Caco-2 (cell line): ENCODE results near the gene MRPL47. TPM values are rescaled to one million over a fixed set of nuclear protein-coding genes. Genes with fewer than 3 reads are reported as not detected.

Experiments used
- BruUV-seq: library from RNA; stranded (reverse); fragments of 400-500 nt; replicated peaks from 2 replicates; lab custom pipeline; 2021; lab: Mats Ljungman, UMichigan
- CTCF ChIA-PET: fragments of 300-600 bp; sonication (Branson Sonifier 250); formaldehyde crosslinking; loops from one replicate; lab custom pipeline; 2022; ENCODE audit warnings: antibody characterized with exemption; lab: Charles Lee
- POLR2A ChIA-PET: fragments of 300-600 bp; sonication (Branson Sonifier 250); formaldehyde crosslinking; loops from one replicate; lab custom pipeline; 2022; ENCODE audit warnings: antibody characterized with exemption; lab: Charles Lee
- DNase-seq, 2 experiments: peaks; one replicate each; pipeline versions ENCODE4 v3.0.0 to v3.0.0-alpha.2; 2020 to 2022
- H3K27me3 ChIP-seq: replicated peaks from 2 replicates; pipeline ENCODE4 v1.6.0; 2011; ENCODE audit warnings: low read length; ENCODE audit not compliant: control insufficient read depth, insufficient read depth
- H3K36me3 ChIP-seq: 2 replicates; pipeline ENCODE4 v1.5.1; 2011; ENCODE audit warnings: low read length; ENCODE audit not compliant: control insufficient read depth, insufficient read depth
- H3K4me1 ChIP-seq: fragments of 250-450 bp; sonication (Bioruptor Pico); 2 replicates; pipeline ENCODE4 v1.5.1; 2020; ENCODE audit warnings: mild to moderate bottlenecking
- H3K4me3 ChIP-seq: 2 replicates; pipeline ENCODE4 v1.5.1; 2011; ENCODE audit warnings: low read depth, mild to moderate bottlenecking, control low read depth, low read length
- H3K9me3 ChIP-seq: fragments of 250-450 bp; sonication (Bioruptor Pico); 2 replicates; pipeline ENCODE4 v1.5.1; 2020; ENCODE audit warnings: mild to moderate bottlenecking, moderate library complexity
- H3K27ac Mint-ChIP-seq: one replicate; pipeline ENCODE4 v1.8.0; 2022; ENCODE audit warnings: mixed read lengths; ENCODE audit not compliant: unreplicated experiment
- H3K27me3 Mint-ChIP-seq: one replicate; pipeline ENCODE4 v1.8.0; 2022; ENCODE audit warnings: mixed read lengths; ENCODE audit not compliant: insufficient read depth, unreplicated experiment
- H3K36me3 Mint-ChIP-seq: one replicate; pipeline ENCODE4 v1.8.0; 2022; ENCODE audit warnings: mild to moderate bottlenecking, mixed read lengths; ENCODE audit not compliant: insufficient read depth, unreplicated experiment
- H3K4me1 Mint-ChIP-seq: one replicate; pipeline ENCODE4 v1.8.0; 2022; ENCODE audit warnings: low read depth, mixed read lengths; ENCODE audit not compliant: unreplicated experiment
- H3K4me3 Mint-ChIP-seq: one replicate; pipeline ENCODE4 v1.8.0; 2022; ENCODE audit warnings: mild to moderate bottlenecking, moderate library complexity, mixed read lengths; ENCODE audit not compliant: unreplicated experiment
- H3K9me3 Mint-ChIP-seq: one replicate; pipeline ENCODE4 v1.8.0; 2022; ENCODE audit warnings: mixed read lengths; ENCODE audit not compliant: unreplicated experiment
- CTCF ChIP-seq, 2 experiments: fragments of 200-600 bp in 1 of 2; IDR thresholded peaks; 1 replicate in 1 of 2; 2 replicates in 1 of 2; pipeline versions ENCODE4 v1.5.1 to v1.8.0; 2011 to 2022; ENCODE audit warnings: antibody characterized with exemption in 1 of 2, control low read depth in 1 of 2, inconsistent platforms in 1 of 2, low read depth in 1 of 2, low read length in 1 of 2, mild to moderate bottlenecking in 1 of 2, moderate library complexity in 1 of 2; ENCODE audit not compliant: insufficient read depth in 1 of 2, severe bottlenecking in 1 of 2, unreplicated experiment in 1 of 2
- intact Hi-C: fragments of 100-400 bp; cut with micrococcal nuclease; formaldehyde crosslinking; loops from one replicate; pipeline ENCODE4 v1.10.0; 2022; ENCODE audit not compliant: unreplicated experiment
- total RNA-seq: library from RNA; stranded (reverse); gene quantifications from 2 replicates; pipeline ENCODE4 v1.2.3, GENCODE V29; 2022

The MRPL47 gene
- total RNA-seq, 1 experiment from 2014 or later = 71.3 TPM

DNA sequence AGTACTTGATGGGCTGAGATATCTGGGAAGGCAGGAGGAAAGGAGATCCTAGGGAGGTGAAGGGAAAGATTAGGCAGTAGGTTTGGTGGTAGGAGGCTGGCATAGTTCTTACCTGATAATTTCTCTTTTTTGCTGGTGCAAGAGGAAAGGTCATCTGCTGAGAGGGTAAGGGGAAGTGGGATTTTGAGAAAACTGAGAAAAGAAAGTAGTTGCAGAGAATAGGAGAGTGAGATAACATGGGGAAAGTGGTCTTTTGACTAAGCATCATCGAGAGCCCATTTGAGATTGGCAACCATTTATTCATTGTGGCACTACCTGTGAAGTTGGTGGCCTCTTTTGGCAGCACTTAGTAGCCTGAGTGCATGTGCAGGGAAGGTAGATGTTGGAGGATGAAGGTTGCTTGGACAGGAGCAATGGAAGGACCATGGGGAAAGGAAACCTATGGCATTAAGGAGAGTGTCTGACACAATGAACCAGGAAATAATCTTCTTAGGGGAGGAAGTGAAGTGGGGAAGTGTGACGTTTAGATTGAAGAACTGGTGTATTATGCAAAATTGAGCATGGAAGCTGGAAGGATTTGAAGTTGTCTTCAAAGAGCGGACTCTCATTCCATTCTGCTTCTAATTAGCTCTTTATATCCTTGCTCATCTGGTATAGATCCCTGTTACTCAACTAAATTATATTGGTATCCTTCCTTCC lies 26.5 kb upstream of the MRPL47 start:
- no peak for DNase-seq
- POLR2A ChIA-PET = no interaction called here
- Mint-ChIP-seq H3K4me3 (no peak overlapping the region), H3K27me3 (no peaks in the 10 kb centered on the region), H3K27ac (no peak overlapping the region), H3K9me3 (no peaks in the 10 kb centered on the region), H3K36me3 (peaks cover 2% of the 10 kb centered on the region), H3K4me1 (no peaks in the 10 kb centered on the region)
- Histone ChIP-seq H3K9me3 (no peaks in the 10 kb centered on the region), H3K4me3 (no peak overlapping the region), H3K36me3 (no peaks in the 10 kb centered on the region), H3K27me3 (no peaks in the 10 kb centered on the region), H3K4me1 (no peaks in the 10 kb centered on the region)
- no TSS peak for BruUV-seq
- CTCF ChIA-PET = no interaction called here
- no peak for TF ChIP-seq CTCF (IDR thresholded peaks at IDR 0.05; ENCODE audit: insufficient read depth in 1 of 2, low read depth in 1 of 2, low read length in 1 of 2, severe bottlenecking in 1 of 2, unreplicated experiment in 1 of 2)
- intact Hi-C loops = no loop called here

DNA sequence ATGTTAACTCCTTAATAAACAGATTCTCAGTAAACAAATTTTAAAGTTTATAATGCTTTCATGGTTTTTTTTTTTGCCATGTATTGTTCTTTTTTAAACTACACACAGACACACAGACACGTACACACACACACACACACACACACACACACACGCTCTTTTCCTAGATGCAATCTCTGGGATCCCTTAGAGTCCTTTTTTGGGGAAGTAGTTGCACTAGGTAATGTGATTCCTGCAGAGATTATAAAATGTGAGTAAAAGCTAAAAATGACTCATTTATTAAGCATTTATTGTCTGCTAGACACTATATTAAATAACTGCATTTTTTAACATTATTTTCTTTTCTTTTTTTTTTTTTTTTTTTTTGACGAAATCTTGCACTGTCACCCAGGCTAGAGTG lies 20.0 kb upstream of the MRPL47 start:
- no peak overlapping the region for H3K4me3 Mint-ChIP-seq
- Histone ChIP-seq H3K9me3 (no peaks in the 10 kb centered on the region), H3K4me3 (no peak overlapping the region), H3K27me3 (no peaks in the 10 kb centered on the region), H3K36me3 (no peaks in the 10 kb centered on the region), H3K4me1 (no peaks in the 10 kb centered on the region)
- no TSS peak for BruUV-seq
- H3K36me3 Mint-ChIP-seq = peaks cover 55% of the 10 kb centered on the region
- no peaks in the 10 kb centered on the region for H3K4me1 Mint-ChIP-seq
- intact Hi-C loops = no loop called here
- H3K27me3 Mint-ChIP-seq = no peaks in the 10 kb centered on the region
- H3K9me3 Mint-ChIP-seq = no peaks in the 10 kb centered on the region
- no peak for TF ChIP-seq CTCF (IDR thresholded peaks at IDR 0.05; ENCODE audit: insufficient read depth in 1 of 2, low read depth in 1 of 2, low read length in 1 of 2, severe bottlenecking in 1 of 2, unreplicated experiment in 1 of 2)
- DNase-seq = no peak
- CTCF ChIA-PET = no interaction called here
- POLR2A ChIA-PET = no interaction called here
- no peak overlapping the region for H3K27ac Mint-ChIP-seq

GRCh38 chr3:179622023-179622422 lies 17.6 kb upstream of the MRPL47 start:
- no peaks in the 10 kb centered on the region for H3K27me3 Mint-ChIP-seq
- intact Hi-C loops = no loop called here
- ChIA-PET POLR2A (no interaction called here), CTCF (no interaction called here)
- no peak for TF ChIP-seq CTCF (IDR thresholded peaks at IDR 0.05; ENCODE audit: insufficient read depth in 1 of 2, low read depth in 1 of 2, low read length in 1 of 2, severe bottlenecking in 1 of 2, unreplicated experiment in 1 of 2)
- no peaks in the 10 kb centered on the region for H3K9me3 Mint-ChIP-seq
- no peak overlapping the region for H3K27ac Mint-ChIP-seq
- Histone ChIP-seq H3K4me1 (no peaks in the 10 kb centered on the region), H3K4me3 (no peak overlapping the region), H3K27me3 (no peaks in the 10 kb centered on the region), H3K36me3 (no peaks in the 10 kb centered on the region; the same call in 1 of the 2 replicates), H3K9me3 (no peaks in the 10 kb centered on the region)
- no peak overlapping the region for H3K4me3 Mint-ChIP-seq
- peaks cover 66% of the 10 kb centered on the region for H3K36me3 Mint-ChIP-seq
- no TSS peak for BruUV-seq
- no peaks in the 10 kb centered on the region for H3K4me1 Mint-ChIP-seq
- DNase-seq = no peak
